GM19193 (cell line): ENCODE results near the gene CLCN1.

Source experiments
- POLR2A ChIP-seq: IDR thresholded peaks from 4 replicates; pipeline ENCODE4 v1.6.1; 2011; ENCODE audit not compliant: insufficient read depth, insufficient read length; ENCODE audit errors: extremely low read depth

The CLCN1 gene

DNA sequence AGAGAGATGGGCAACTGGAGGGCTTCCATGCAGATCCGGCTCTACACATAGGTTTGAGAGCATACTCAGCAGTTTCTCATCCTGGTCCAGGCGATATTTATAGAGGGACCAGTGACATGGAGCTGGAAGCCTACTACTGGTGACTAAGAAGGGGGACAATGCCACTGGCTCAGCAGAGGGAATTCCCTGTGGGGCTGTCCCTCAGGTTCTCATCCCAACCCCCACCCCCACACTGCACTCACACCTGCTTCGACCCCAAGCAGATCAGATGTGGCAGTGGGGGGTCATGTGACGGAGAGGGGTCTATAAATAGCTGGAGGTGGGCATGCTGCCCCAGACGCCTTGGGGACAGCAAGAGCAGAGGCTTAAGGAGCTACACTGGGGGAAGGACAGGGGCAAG lies at the start of gene CLCN1:
CLCN1 (plus strand) TSS at position 336 of the 400 bp plus-strand sequence. CDS start 102 bp downstream, outside the sequence.
- no peak for TF ChIP-seq POLR2A

GRCh38 chr7:143269251-143269650 lies 46.7 kb upstream of the CLCN1 start:
- TF ChIP-seq POLR2A, result no peak

DNA sequence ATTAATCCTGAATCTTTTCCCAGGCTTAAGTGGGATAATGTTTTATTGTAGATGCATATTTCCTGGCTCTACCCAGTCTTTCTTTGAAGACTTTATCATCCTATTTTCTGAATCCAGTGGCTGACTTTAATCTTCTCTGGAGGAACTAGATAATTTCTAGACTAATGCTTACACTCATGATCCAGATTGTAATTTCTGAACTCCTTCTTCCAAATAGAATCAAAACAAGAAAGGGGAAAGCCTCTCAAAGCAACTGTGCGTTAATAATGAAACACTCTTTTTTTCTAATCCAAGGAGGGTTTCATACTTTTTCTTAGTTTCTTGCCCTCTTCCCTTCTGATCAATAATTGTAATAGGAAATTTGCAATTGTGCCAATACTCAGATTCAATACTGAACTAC lies 44.7 kb upstream of the CLCN1 start:
- no peak for TF ChIP-seq POLR2A

DNA sequence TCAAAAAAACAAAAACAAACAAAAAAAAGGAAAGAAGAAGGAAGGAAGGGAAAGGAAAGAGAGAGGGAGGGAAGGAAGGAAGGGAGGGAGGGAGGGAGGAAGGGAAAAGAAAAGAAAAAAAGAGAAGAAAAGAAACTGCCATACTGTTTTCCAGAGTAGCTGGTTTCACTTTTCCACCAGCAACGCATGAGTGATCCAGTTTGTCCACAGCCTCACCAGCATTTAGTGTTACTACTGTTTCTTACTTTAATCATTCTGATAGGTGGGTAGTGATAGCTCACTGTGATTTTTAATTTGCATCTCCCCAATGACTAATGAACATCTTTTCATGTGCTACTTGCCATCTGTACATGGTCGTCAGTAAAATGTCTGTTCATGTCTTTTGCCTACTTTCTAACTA lies 43.0 kb upstream of the CLCN1 start:
- TF ChIP-seq POLR2A, result no peak

DNA sequence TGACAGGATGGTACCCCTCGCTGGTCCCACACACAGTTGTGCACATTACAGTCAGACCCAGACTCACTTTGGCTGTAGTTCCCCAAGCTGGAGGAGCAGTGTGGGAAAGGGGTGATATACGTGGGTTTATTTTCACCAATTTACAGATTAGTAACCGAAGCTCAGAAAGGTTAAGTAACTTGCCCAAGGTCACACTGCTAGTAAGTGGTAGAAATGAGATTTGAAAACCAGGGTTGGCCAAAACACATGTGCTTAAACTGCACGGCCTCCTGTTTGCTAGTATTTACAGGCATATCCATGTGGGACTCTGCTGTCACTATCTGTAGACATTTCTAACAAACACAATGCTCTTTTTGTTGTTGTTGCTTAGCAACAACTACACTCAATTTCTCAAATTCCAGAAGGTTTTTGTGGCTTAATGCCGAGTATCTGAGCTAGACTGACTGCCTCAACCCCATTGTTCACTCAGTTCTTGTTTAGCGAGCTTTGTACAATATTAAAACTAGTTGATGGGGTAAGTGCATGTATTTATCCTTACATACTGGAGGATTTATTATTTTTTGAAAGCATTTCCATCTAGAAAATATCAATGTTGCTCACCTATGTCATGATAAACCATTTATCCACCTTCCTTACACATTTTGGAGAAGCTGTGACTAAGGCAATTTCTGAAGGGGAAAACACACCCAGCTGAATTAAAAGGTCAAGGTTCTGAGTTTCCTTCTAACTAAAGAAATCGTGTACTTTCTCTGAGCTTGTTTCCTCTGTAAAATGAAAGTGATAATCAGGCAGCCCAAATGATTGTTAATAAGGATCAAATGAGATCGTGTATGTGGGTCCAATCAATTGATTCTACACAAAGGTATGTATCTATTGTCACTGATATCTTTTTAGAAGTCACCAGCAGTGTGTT lies 36.5 kb upstream of the CLCN1 start:
- TF ChIP-seq POLR2A, result no peak

DNA sequence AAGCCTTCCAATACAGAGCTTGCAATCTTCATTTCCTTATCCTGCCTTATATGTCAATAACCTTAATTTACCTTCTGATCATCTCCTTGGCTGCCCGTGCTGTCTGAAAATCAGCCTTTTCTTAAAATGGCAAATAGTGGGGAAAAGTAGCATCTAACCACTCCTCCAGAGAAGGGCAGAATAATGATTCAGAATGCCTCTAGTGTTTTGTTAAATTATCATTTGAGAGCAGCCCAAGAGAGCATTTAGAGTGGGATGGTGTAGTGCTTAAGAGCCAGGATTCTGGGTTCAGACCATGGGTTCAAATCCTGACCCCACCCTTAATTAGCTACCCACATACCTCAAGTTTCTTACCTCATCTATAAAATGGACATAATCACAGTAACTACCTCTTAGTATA lies 35.8 kb upstream of the CLCN1 start:
- TF ChIP-seq POLR2A, result no peak

DNA sequence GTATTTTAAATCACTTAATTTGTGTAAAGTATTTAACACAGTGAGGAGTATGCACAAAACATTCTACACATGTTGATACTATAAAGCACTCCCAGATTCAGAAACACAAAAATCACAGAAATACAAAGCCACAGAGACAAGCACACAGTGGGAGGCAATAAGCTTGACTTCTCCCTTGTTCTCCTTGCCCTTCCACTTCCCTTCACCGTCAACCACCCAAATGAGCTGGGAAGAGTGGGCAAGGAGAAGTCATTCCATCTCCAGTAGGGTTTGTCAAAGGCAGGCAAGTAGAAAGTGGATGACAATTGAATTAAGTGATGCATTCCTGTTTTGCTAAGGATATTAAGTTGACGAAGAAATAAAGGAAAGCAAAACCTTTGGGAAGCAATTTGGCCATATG lies 35.3 kb upstream of the CLCN1 start:
- TF ChIP-seq POLR2A, result no peak

GRCh38 chr7:143281529-143281928 lies 34.4 kb upstream of the CLCN1 start:
- no peak for TF ChIP-seq POLR2A

- no peak for TF ChIP-seq POLR2A
These were observed 33.8 kb upstream of the CLCN1 start for GRCh38 chr7:143282124-143282523.

- TF ChIP-seq POLR2A, result no peak
These were observed 32.5 kb upstream of the CLCN1 start for GRCh38 chr7:143283381-143283780.

DNA sequence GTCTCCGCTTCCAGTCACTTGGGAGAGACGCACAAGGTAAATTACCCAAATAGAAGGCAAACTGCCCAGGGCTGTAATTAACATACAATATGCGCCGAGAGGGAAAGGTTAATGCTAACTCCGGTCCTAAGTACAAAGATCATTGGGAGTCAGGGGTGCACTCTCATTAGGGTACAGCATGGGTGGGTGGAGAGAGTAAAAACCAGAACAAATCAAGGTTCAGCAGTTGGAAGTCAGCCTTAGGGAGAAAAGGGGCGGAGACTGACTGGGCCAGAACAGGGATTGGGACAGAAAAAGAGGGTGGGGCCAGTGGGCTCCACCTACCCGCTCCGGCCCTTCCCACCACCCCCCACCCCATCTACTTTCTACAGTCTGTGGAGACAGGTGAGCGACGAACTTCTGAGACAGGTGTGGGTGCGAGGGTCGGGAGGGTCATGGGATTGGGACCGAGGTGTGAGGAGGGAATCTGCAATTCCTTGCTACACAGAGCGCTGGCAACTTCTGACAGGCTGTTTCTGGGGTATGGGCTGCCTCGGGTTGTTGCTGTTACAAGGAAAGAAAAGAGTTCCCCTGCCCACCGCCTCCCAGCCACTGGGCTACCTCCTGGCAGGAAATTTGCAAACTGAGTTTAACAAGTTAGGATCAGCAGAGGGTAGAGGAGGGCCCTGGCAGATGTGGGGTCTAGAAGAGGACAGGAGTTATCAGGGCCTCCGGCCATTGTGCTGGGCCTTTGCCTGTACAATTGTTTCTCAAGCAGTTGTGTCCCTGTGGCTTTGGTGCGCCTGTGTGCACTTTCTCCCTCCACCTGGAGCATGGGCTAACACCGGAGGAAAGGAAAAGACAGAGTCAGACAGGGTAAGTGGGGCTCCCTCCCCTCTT lies 31.1 kb upstream of the CLCN1 start, which contains the start of gene TMEM139:
TMEM139 (plus strand) TSS at position 368 of the 879 bp plus-strand sequence. CDS start 1,000 bp downstream, outside the sequence.
- no peak for TF ChIP-seq POLR2A

- TF ChIP-seq POLR2A, result no peak
These were observed 30.5 kb upstream of the CLCN1 start for GRCh38 chr7:143285470-143285778.

GRCh38 chr7:143285806-143286521 lies 29.9 kb upstream of the CLCN1 start:
- TF ChIP-seq POLR2A, result no peak

DNA sequence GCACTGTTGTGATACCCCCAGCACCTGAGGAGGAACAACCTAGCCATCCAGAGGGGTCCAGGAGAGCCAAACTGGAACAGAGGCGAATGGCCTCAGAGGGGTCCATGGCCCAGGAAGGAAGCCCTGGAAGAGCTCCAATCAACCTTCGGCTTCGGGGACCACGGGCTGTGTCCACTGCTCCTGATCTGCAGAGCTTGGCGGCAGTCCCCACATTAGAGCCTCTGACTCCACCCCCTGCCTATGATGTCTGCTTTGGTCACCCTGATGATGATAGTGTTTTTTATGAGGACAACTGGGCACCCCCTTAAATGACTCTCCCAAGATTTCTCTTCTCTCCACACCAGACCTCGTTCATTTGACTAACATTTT lies 29.4 kb upstream of the CLCN1 start:
- TF ChIP-seq POLR2A, result no peak

- TF ChIP-seq POLR2A, result no peak
These were observed 28.5 kb upstream of the CLCN1 start for GRCh38 chr7:143287339-143287934.
